Mesenchymal stem cell (in vitro differentiated cells and primary cell): ENCODE measurements around the gene LPGAT1.

Experiments
- DNase-seq: peaks from one replicate; pipeline ENCODE4 v3.0.0-alpha.2; 2013
- H2AFZ ChIP-seq: one replicate; pipeline ENCODE4 v1.6.1; 2013; ENCODE audit warnings: low read depth, mild to moderate bottlenecking, control low read depth, inconsistent platforms, low read length, moderate library complexity
- H2AK5ac ChIP-seq: 2 replicates; pipeline ENCODE4 v1.6.1; 2013; ENCODE audit warnings: low read length, moderate library complexity, mild to moderate bottlenecking, inconsistent platforms; ENCODE audit not compliant: severe bottlenecking
- H2BK120ac ChIP-seq: one replicate; pipeline ENCODE4 v1.6.1; 2013; ENCODE audit warnings: low read depth, mild to moderate bottlenecking, inconsistent platforms, low read length, moderate library complexity
- H2BK12ac ChIP-seq, 2 experiments: one replicate each; pipeline ENCODE4 v1.6.1; 2013; ENCODE audit warnings: inconsistent platforms in 2 of 2, low read length in 2 of 2, mild to moderate bottlenecking in 2 of 2, moderate library complexity in 2 of 2, control low read depth in 1 of 2
- H2BK15ac ChIP-seq: one replicate; pipeline ENCODE4 v1.6.1; 2013; ENCODE audit warnings: mild to moderate bottlenecking, low read depth, inconsistent platforms; ENCODE audit not compliant: poor library complexity, severe bottlenecking
- H2BK5ac ChIP-seq: 2 replicates; pipeline ENCODE4 v1.6.1; 2013; ENCODE audit warnings: low read depth, mild to moderate bottlenecking, low read length, control low read depth, inconsistent platforms; ENCODE audit not compliant: poor library complexity, severe bottlenecking
- H3K14ac ChIP-seq, 2 experiments: one replicate each; pipeline ENCODE4 v1.6.1; 2013; ENCODE audit warnings: inconsistent platforms in 2 of 2, low read length in 2 of 2, control low read depth in 1 of 2, mild to moderate bottlenecking in 1 of 2, moderate library complexity in 1 of 2
- H3K18ac ChIP-seq, 2 experiments: one replicate each; pipeline ENCODE4 v1.6.1; 2013; ENCODE audit warnings: inconsistent platforms in 2 of 2, low read length in 2 of 2, control low read depth in 1 of 2, low read depth in 1 of 2, mild to moderate bottlenecking in 1 of 2
- H3K23ac ChIP-seq, 2 experiments: one replicate each; pipeline ENCODE4 v1.6.1; 2013; ENCODE audit warnings: inconsistent platforms in 2 of 2, low read length in 2 of 2, mild to moderate bottlenecking in 2 of 2, moderate library complexity in 2 of 2, control low read depth in 1 of 2
- H3K27ac ChIP-seq: 2 replicates; pipeline ENCODE4 v1.5.1; 2013; ENCODE audit warnings: mild to moderate bottlenecking, moderate library complexity, low read length, control low read depth, inconsistent platforms; ENCODE audit not compliant: poor library complexity, severe bottlenecking
- H3K27me3 ChIP-seq, 2 experiments: 2 replicates each; pipeline versions ENCODE4 v1.6.1 to v1.7.0; 2013; ENCODE audit warnings: low read length in 2 of 2, mild to moderate bottlenecking in 2 of 2, moderate library complexity in 2 of 2, control low read depth in 1 of 2, inconsistent platforms in 1 of 2; ENCODE audit not compliant: control insufficient read depth in 1 of 2, insufficient read depth in 1 of 2
- H3K36me3 ChIP-seq, 2 experiments: 2 replicates each; pipeline versions ENCODE4 v1.6.1 to v1.7.0; 2013; ENCODE audit warnings: low read length in 2 of 2, control low read depth in 1 of 2, inconsistent platforms in 1 of 2, low read depth in 1 of 2, mild to moderate bottlenecking in 1 of 2; ENCODE audit not compliant: insufficient read depth in 2 of 2, control insufficient read depth in 1 of 2
- H3K4ac ChIP-seq, 2 experiments: one replicate each; pipeline ENCODE4 v1.6.1; 2013; ENCODE audit warnings: inconsistent platforms in 2 of 2, low read length in 2 of 2, mild to moderate bottlenecking in 2 of 2, moderate library complexity in 2 of 2, control low read depth in 1 of 2, low read depth in 1 of 2
- H3K4me1 ChIP-seq: 2 replicates; pipeline ENCODE4 v1.6.1; 2013; ENCODE audit warnings: low read depth, low read length, control low read depth; ENCODE audit not compliant: control insufficient read depth, insufficient read depth
- H3K4me2 ChIP-seq: 2 replicates; pipeline ENCODE4 v1.6.1; 2013; ENCODE audit warnings: low read length, mild to moderate bottlenecking, inconsistent platforms; ENCODE audit not compliant: poor library complexity, severe bottlenecking
- H3K4me3 ChIP-seq, 2 experiments: 2 replicates each; pipeline versions ENCODE4 v1.5.1 to v1.7.0; 2013; ENCODE audit warnings: low read length in 2 of 2, mild to moderate bottlenecking in 2 of 2, control low read depth in 1 of 2, low read depth in 1 of 2; ENCODE audit not compliant: insufficient read depth in 1 of 2
- H3K79me1 ChIP-seq: replicated peaks from 2 replicates; pipeline ENCODE4 v1.6.1; 2013; ENCODE audit warnings: mild to moderate bottlenecking, control low read depth, low read length, inconsistent platforms; ENCODE audit not compliant: poor library complexity, severe bottlenecking
- H3K9ac ChIP-seq: 2 replicates; pipeline ENCODE4 v1.7.0; 2013; ENCODE audit warnings: mild to moderate bottlenecking, low read length, moderate library complexity
- H3K9me3 ChIP-seq: 2 replicates; pipeline ENCODE4 v1.7.0; 2013; ENCODE audit warnings: mild to moderate bottlenecking, low read length; ENCODE audit not compliant: control insufficient read depth
- H4K8ac ChIP-seq: one replicate; pipeline ENCODE4 v1.6.1; 2013; ENCODE audit warnings: inconsistent platforms, mild to moderate bottlenecking, low read length, moderate library complexity
- H4K91ac ChIP-seq: one replicate; pipeline ENCODE4 v1.6.1; 2013; ENCODE audit warnings: mild to moderate bottlenecking, low read length, inconsistent platforms
- WGBS: methylation state at CpG from one replicate; pipeline ENCODE4 v1.1.7; 2013; ENCODE audit warnings: mixed read lengths; 5-methylcytosine and 5-hydroxymethylcytosine counted together

The LPGAT1 gene

GRCh38 chr1:211751438-211751837 is 79.1 kb downstream of the LPGAT1 start:
- Histone ChIP-seq H2BK120ac (no peak overlapping the region), H3K23ac (no peak overlapping the region), H3K36me3 (peaks cover 8 to 38% of the 10 kb centered on the region in 2 experiments), H3K4me3 (no peak overlapping the region), H3K9me3 (no peaks in the 10 kb centered on the region), H2AFZ (no peak overlapping the region), H3K18ac (no peak overlapping the region), H4K8ac (no peak overlapping the region), H3K4me2 (no peak overlapping the region), H3K14ac (no peak overlapping the region), H2BK15ac (no peak overlapping the region), H2BK12ac (no peak overlapping the region), H3K4ac (no peak overlapping the region), H2BK5ac (no peak overlapping the region), H2AK5ac (no peak overlapping the region), H3K79me1 (no peaks in the 10 kb centered on the region), H4K91ac (no peak overlapping the region), H3K9ac (no peak overlapping the region), H3K27me3 (no peaks in the 10 kb centered on the region), H3K4me1 (no peaks in the 10 kb centered on the region), H3K27ac (no peak overlapping the region)
- WGBS: 68% methylated on average over 3 of the region's 3 CpGs
- DNase-seq: no peak

- Histone ChIP-seq H3K4me1 (no peaks in the 10 kb centered on the region), H3K18ac (no peak overlapping the region), H4K8ac (no peak overlapping the region), H3K23ac (no peak overlapping the region), H3K4me2 (no peak overlapping the region), H3K27me3 (no peaks in the 10 kb centered on the region), H3K4me3 (no peak overlapping the region), H3K27ac (no peak overlapping the region), H3K9me3 (no peaks in the 10 kb centered on the region), H2BK15ac (no peak overlapping the region), H3K14ac (no peak overlapping the region), H3K79me1 (no peaks in the 10 kb centered on the region), H2BK12ac (no peak overlapping the region), H3K9ac (no peak overlapping the region), H2BK120ac (no peak overlapping the region), H2AK5ac (no peak overlapping the region), H3K36me3 (peaks cover 5 to 38% of the 10 kb centered on the region in 2 experiments), H2AFZ (no peak overlapping the region), H2BK5ac (no peak overlapping the region), H4K91ac (no peak overlapping the region), H3K4ac (no peak overlapping the region)
- no peak for DNase-seq
- WGBS: no CpG with 5 or more reads among the region's 1 CpG
These were observed 80.0 kb downstream of the LPGAT1 start for GRCh38 chr1:211750599-211750998.

- no peak overlapping the region for H3K23ac ChIP-seq
- no peak overlapping the region for H2AFZ ChIP-seq
- no peak for DNase-seq
- H3K9ac ChIP-seq: no peak overlapping the region
- peaks cover 5 to 38% of the 10 kb centered on the region in 2 experiments for H3K36me3 ChIP-seq
- no peaks in the 10 kb centered on the region for H3K9me3 ChIP-seq
- no peaks in the 10 kb centered on the region for H3K27me3 ChIP-seq
- no peak overlapping the region for H3K4ac ChIP-seq
- H4K8ac ChIP-seq: no peak overlapping the region
- H3K14ac ChIP-seq: no peak overlapping the region
- no peak overlapping the region for H3K18ac ChIP-seq
- H3K79me1 ChIP-seq: no peaks in the 10 kb centered on the region
- no peaks in the 10 kb centered on the region for H3K4me1 ChIP-seq
- no peak overlapping the region for H3K27ac ChIP-seq
- no peak overlapping the region for H3K4me2 ChIP-seq
- H2BK120ac ChIP-seq: no peak overlapping the region
- H4K91ac ChIP-seq: no peak overlapping the region
- no peak overlapping the region for H2BK15ac ChIP-seq
- 89% methylated on average over 3 of the region's 3 CpGs for WGBS
- no peak overlapping the region for H3K4me3 ChIP-seq
- no peak overlapping the region for H2AK5ac ChIP-seq
- no peak overlapping the region for H2BK12ac ChIP-seq
- H2BK5ac ChIP-seq: no peak overlapping the region
These were observed 81.3 kb downstream of the LPGAT1 start for GRCh38 chr1:211749251-211749650.

- 93% methylated on average over 3 of the region's 3 CpGs for WGBS
- no peaks in the 10 kb centered on the region for H3K79me1 ChIP-seq
- no peak overlapping the region for H2BK5ac ChIP-seq
- no peak overlapping the region for H3K14ac ChIP-seq
- no peak overlapping the region for H2AFZ ChIP-seq
- H2BK15ac ChIP-seq: no peak overlapping the region
- H3K27ac ChIP-seq: no peak overlapping the region
- no peak overlapping the region for H3K4me2 ChIP-seq
- no peaks in the 10 kb centered on the region for H3K4me1 ChIP-seq
- H3K4ac ChIP-seq: no peak overlapping the region
- no peak overlapping the region for H3K9ac ChIP-seq
- H3K23ac ChIP-seq: no peak overlapping the region
- H3K4me3 ChIP-seq: no peak overlapping the region
- H3K18ac ChIP-seq: no peak overlapping the region
- H4K8ac ChIP-seq: no peak overlapping the region
- no peak overlapping the region for H2BK120ac ChIP-seq
- no peak overlapping the region for H2AK5ac ChIP-seq
- no peaks in the 10 kb centered on the region for H3K27me3 ChIP-seq
- no peaks in the 10 kb centered on the region for H3K9me3 ChIP-seq
- H3K36me3 ChIP-seq: peaks cover 5 to 38% of the 10 kb centered on the region in 2 experiments
- DNase-seq: no peak
- H2BK12ac ChIP-seq: no peak overlapping the region
- no peak overlapping the region for H4K91ac ChIP-seq
These were observed 81.8 kb downstream of the LPGAT1 start for GRCh38 chr1:211748810-211749209.
